Cardiac fibroblast (primary cell): ENCODE data around the gene JUND.

Experiments
- DNase-seq, 2 donors: peaks; one replicate each; pipeline versions ENCODE4 v3.0.0 to v3.0.0-alpha.2; 2010; ENCODE audit warnings: low read depth in 2 of 2
- H3K4me3 ChIP-seq, 2 donors: replicated peaks in 1 of 2; 1 replicate in 1 of 2; 2 replicates in 1 of 2; pipeline ENCODE4 v1.5.1; 2011; ENCODE audit warnings: low read depth in 2 of 2, low read length in 2 of 2, mild to moderate bottlenecking in 2 of 2, moderate library complexity in 1 of 2
- CTCF ChIP-seq: IDR thresholded peaks from one replicate; pipeline ENCODE4 v1.5.1; 2011; ENCODE audit warnings: low read depth, mild to moderate bottlenecking, low read length, inconsistent platforms

Gene JUND

GRCh38 chr19:18253716-18254115 is 27.7 kb downstream of the JUND start:
- H3K4me3 ChIP-seq: no peak overlapping the region
- TF ChIP-seq CTCF: no peak
- DNase-seq: peak in 1 of 2 donors; percentile 22

GRCh38 chr19:18253130-18253529 is 28.3 kb downstream of the JUND start:
- no peak for DNase-seq
- no peak for TF ChIP-seq CTCF
- no peak overlapping the region for H3K4me3 ChIP-seq

GRCh38 chr19:18252370-18252717 is 29.1 kb downstream of the JUND start:
- no peak for DNase-seq
- H3K4me3 ChIP-seq: no peak overlapping the region
- TF ChIP-seq CTCF: no peak

GRCh38 chr19:18251587-18252369 is 29.6 kb downstream of the JUND start:
- DNase-seq: peak; percentile 72 to 79
- peak; percentile 88 for TF ChIP-seq CTCF

GRCh38 chr19:18249834-18250233 is 31.6 kb downstream of the JUND start:
- no peak overlapping the region for H3K4me3 ChIP-seq
- DNase-seq: no peak
- no peak for TF ChIP-seq CTCF

More at GRCh38 chr19:18251587-18252369, 29.6 kb downstream of the JUND start:
- H3K4me3 ChIP-seq: no peak overlapping the region

- H3K4me3 ChIP-seq: no peak overlapping the region
- DNase-seq: no peak
- no peak for TF ChIP-seq CTCF
Observed at GRCh38 chr19:18245297-18245696, 36.1 kb downstream of the JUND start.

GRCh38 chr19:18239303-18239702 is 42.1 kb downstream of the JUND start:
- no peak overlapping the region for H3K4me3 ChIP-seq
- DNase-seq: peak in 1 of 2 donors; percentile 17
- TF ChIP-seq CTCF: no peak
